ENCODE results near the gene KCNQ4.

The KCNQ4 gene

GRCh38 chr1:40823345-40823744 is 39.8 kb downstream of the KCNQ4 start:
- DNase-seq = no peak

- DNase-seq = no peak
Observed at GRCh38 chr1:40823983-40824382, 40.4 kb downstream of the KCNQ4 start.

- DNase-seq = no peak
Observed at GRCh38 chr1:40824591-40825434, 41.2 kb downstream of the KCNQ4 start.

GRCh38 chr1:40825435-40825788 is 41.8 kb downstream of the KCNQ4 start:
- DNase-seq = no peak

- no peak for DNase-seq
Observed at GRCh38 chr1:40825996-40826395, 42.4 kb downstream of the KCNQ4 start.

GRCh38 chr1:40829631-40830245 is 46.2 kb downstream of the KCNQ4 start:
- DNase-seq = no peak

GRCh38 chr1:40830419-40830943 is 46.9 kb downstream of the KCNQ4 start:
- no peak for DNase-seq

- DNase-seq = no peak
Observed at GRCh38 chr1:40831001-40831732, 47.6 kb downstream of the KCNQ4 start.

- DNase-seq = no peak
Observed at GRCh38 chr1:40833979-40834378, 50.4 kb downstream of the KCNQ4 start.

GRCh38 chr1:40834968-40835545 is 51.5 kb downstream of the KCNQ4 start:
- DNase-seq = no peak

GRCh38 chr1:40836283-40836682 is 52.7 kb downstream of the KCNQ4 start:
- DNase-seq = no peak

GRCh38 chr1:40837601-40838000 is 54.0 kb downstream of the KCNQ4 start:
- no peak for DNase-seq

- no peak for DNase-seq
Observed at GRCh38 chr1:40838045-40838979, 54.7 kb downstream of the KCNQ4 start.

GRCh38 chr1:40838980-40839942 is 55.7 kb downstream of the KCNQ4 start:
- DNase-seq = no peak

GRCh38 chr1:40839943-40840335 is 56.4 kb downstream of the KCNQ4 start:
- no peak for DNase-seq

- no peak for DNase-seq
Observed at GRCh38 chr1:40840526-40841323, 57.1 kb downstream of the KCNQ4 start.

GRCh38 chr1:40841602-40842001 is 58.0 kb downstream of the KCNQ4 start:
- no peak for DNase-seq

- DNase-seq = no peak
Observed at GRCh38 chr1:40842207-40842606, 58.6 kb downstream of the KCNQ4 start.

- DNase-seq = no peak
Observed at GRCh38 chr1:40842691-40843090, 59.1 kb downstream of the KCNQ4 start.

GRCh38 chr1:40844079-40844478 is 60.5 kb downstream of the KCNQ4 start:
- DNase-seq = no peak

Data from activated naive CD4-positive, alpha-beta T cell (primary cell).